CD14-positive monocyte (primary cell): ENCODE data around the gene DOCK1. TPM values are rescaled to one million over a fixed set of nuclear protein-coding genes. Genes with fewer than 3 reads are reported as not detected.

Experiments
- DNase-seq, 3 donors: peaks; one replicate each; pipeline ENCODE4 v3.0.0-alpha.2; 2011 to 2022
- H2AFZ ChIP-seq: 2 replicates; pipeline ENCODE4 v1.6.0; 2012; ENCODE audit warnings: mild to moderate bottlenecking, low read depth, low read length, inconsistent platforms; ENCODE audit not compliant: insufficient read depth, poor library complexity, severe bottlenecking
- H3K27ac ChIP-seq, 2 donors: 1 replicate in 1 of 2; 2 replicates in 1 of 2; pipeline ENCODE4 v1.5.1; 2012 to 2013; ENCODE audit warnings: low read length in 2 of 2, control low read depth in 1 of 2, inconsistent platforms in 1 of 2, low read depth in 1 of 2, mild to moderate bottlenecking in 1 of 2
- H3K27me3 ChIP-seq, 2 donors: one replicate each; pipeline versions ENCODE4 v1.6.0 to v1.6.1; 2011 to 2013; ENCODE audit warnings: low read length in 2 of 2; ENCODE audit not compliant: control insufficient read depth in 2 of 2, insufficient read depth in 2 of 2
- H3K36me3 ChIP-seq, 2 donors: replicated peaks in 1 of 2; 1 replicate in 1 of 2; 2 replicates in 1 of 2; pipeline versions ENCODE4 v1.5.1 to v1.6.1; 2012 to 2013; ENCODE audit warnings: low read length in 2 of 2, control low read depth in 1 of 2, inconsistent platforms in 1 of 2, mild to moderate bottlenecking in 1 of 2; ENCODE audit not compliant: insufficient read depth in 2 of 2, control insufficient read depth in 1 of 2
- H3K4me1 ChIP-seq, 2 donors: 1 replicate in 1 of 2; 2 replicates in 1 of 2; pipeline versions ENCODE4 v1.5.1 to v1.6.1; 2012 to 2013; ENCODE audit warnings: low read length in 2 of 2, control low read depth in 1 of 2, inconsistent platforms in 1 of 2, mild to moderate bottlenecking in 1 of 2, moderate library complexity in 1 of 2; ENCODE audit not compliant: insufficient read depth in 2 of 2, control insufficient read depth in 1 of 2
- H3K4me2 ChIP-seq: replicated peaks from 2 replicates; pipeline ENCODE3; 2012; ENCODE audit warnings: low read length, moderate library complexity, mild to moderate bottlenecking; ENCODE audit not compliant: poor library complexity, severe bottlenecking; ENCODE audit errors: extremely low read depth
- H3K4me3 ChIP-seq, 3 experiments: fragments of 200-600 bp in 1 of 3; sonication (generic) in 1 of 3; replicated peaks in 1 of 3; 1 replicate in 2 of 3; 2 replicates in 1 of 3; pipeline ENCODE4 v1.5.1; 2011 to 2013; ENCODE audit warnings: low read length in 3 of 3, mild to moderate bottlenecking in 3 of 3, control low read depth in 2 of 3, low read depth in 2 of 3, inconsistent platforms in 1 of 3, moderate library complexity in 1 of 3
- H3K79me2 ChIP-seq: 2 replicates; pipeline ENCODE4 v1.6.0; 2012; ENCODE audit warnings: mild to moderate bottlenecking, control low read depth, inconsistent platforms, low read length, moderate library complexity; ENCODE audit not compliant: insufficient read depth
- H3K9ac ChIP-seq: 2 replicates; pipeline ENCODE4 v1.6.0; 2017; ENCODE audit warnings: low read length, mild to moderate bottlenecking; ENCODE audit not compliant: insufficient read depth, poor library complexity, severe bottlenecking
- H3K9me3 ChIP-seq, 2 donors: replicated peaks in 1 of 2; 1 replicate in 1 of 2; 2 replicates in 1 of 2; pipeline versions ENCODE4 v1.5.1 to v1.6.1; 2012 to 2013; ENCODE audit warnings: low read length in 2 of 2, control low read depth in 1 of 2; ENCODE audit not compliant: control insufficient read depth in 1 of 2, insufficient read depth in 1 of 2
- H4K20me1 ChIP-seq: 2 replicates; pipeline ENCODE4 v1.6.0; 2012; ENCODE audit warnings: mild to moderate bottlenecking, low read length, control low read depth, moderate library complexity; ENCODE audit not compliant: insufficient read depth
- H3K27ac Mint-ChIP-seq, 7 donors: one replicate each; pipeline ENCODE4 v1.8.0; 2020; ENCODE audit warnings: mild to moderate bottlenecking in 7 of 7, mixed read lengths in 7 of 7, moderate library complexity in 6 of 7, inconsistent platforms in 2 of 7
- H3K27me3 Mint-ChIP-seq, 3 donors: one replicate each; pipeline ENCODE4 v1.8.0; 2021 to 2022; ENCODE audit warnings: low read depth in 3 of 3, mild to moderate bottlenecking in 3 of 3, mixed read lengths in 3 of 3, moderate library complexity in 3 of 3, inconsistent platforms in 1 of 3
- H3K36me3 Mint-ChIP-seq, 2 donors: one replicate each; pipeline ENCODE4 v1.8.0; 2020; ENCODE audit warnings: mixed read lengths in 2 of 2, inconsistent platforms in 1 of 2, mild to moderate bottlenecking in 1 of 2
- H3K4me1 Mint-ChIP-seq: one replicate; pipeline ENCODE4 v1.8.0; 2020; ENCODE audit warnings: mild to moderate bottlenecking, mixed read lengths
- H3K4me3 Mint-ChIP-seq, 2 donors: one replicate each; pipeline ENCODE4 v1.8.0; 2020; ENCODE audit warnings: mild to moderate bottlenecking in 2 of 2, mixed read lengths in 2 of 2, moderate library complexity in 1 of 2
- H3K9me3 Mint-ChIP-seq, 7 donors: one replicate each; pipeline ENCODE4 v1.8.0; 2020 to 2022; ENCODE audit warnings: mixed read lengths in 7 of 7, mild to moderate bottlenecking in 6 of 7, moderate library complexity in 6 of 7, inconsistent platforms in 2 of 7
- WGBS: methylation state at CpG from one replicate; pipeline ENCODE4 v1.1.5; 2013; ENCODE audit warnings: missing lambda C conversion rate; ENCODE audit not compliant: insufficient coverage; 5-methylcytosine and 5-hydroxymethylcytosine counted together
- intact Hi-C, 2 donors: fragments of 100-400 bp; cut with micrococcal nuclease; formaldehyde crosslinking; loops; one replicate each; pipeline versions ENCODE4 v1.15.0 to v1.15.1; 2023
- polyA plus RNA-seq, 3 donors: library from polyadenylated mRNA; depleted of rRNA in 1 of 3; unstranded in 2 of 3; stranded (reverse) in 1 of 3; fragments of 300-500 nt in 2 of 3; fragments of >200 nt in 1 of 3; fragmentation: Illumina TruSeq in 2 of 3; gene quantifications; 1 replicate in 2 of 3; 2 replicates in 1 of 3; pipeline ENCODE4 v1.2.3, GENCODE V29; 2012 to 2021
- TF ChIP-seq, protein P1 (sequence below): fragments of 200-600 bp; IDR thresholded peaks from one replicate; pipeline ENCODE4 v1.8.0; 2022; ENCODE audit warnings: antibody characterized with exemption, mild to moderate bottlenecking

DOCK1 gene
- polyA plus RNA-seq, 3 donors, result 0.31 to 0.35 TPM; not detected in 1

DNA sequence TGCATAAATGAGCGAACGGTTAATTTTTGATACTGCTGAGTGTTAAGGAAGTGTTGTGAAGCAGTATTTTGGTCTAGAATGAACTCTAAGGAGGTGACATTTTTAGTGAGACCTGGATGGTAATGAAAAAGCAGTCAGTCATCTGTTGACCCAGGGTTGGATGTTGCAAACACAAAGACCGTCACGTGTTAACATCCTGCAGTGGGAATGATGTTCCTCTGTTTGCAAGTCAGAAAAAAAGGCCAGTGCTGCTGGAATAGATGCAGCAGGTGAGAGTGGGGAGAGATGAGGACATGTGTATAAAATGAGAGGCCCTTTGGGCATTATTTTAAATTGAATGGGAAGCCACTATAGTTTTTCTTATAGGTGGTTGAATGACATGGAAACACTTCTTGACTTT lies 251.9 kb downstream of the DOCK1 start:
- H3K4me1 ChIP-seq, result no peaks in the 10 kb centered on the region
- H3K9ac ChIP-seq, result no peak overlapping the region
- H3K4me3 ChIP-seq, result no peak overlapping the region
- no peak overlapping the region for H3K4me3 Mint-ChIP-seq
- no peak overlapping the region for H2AFZ ChIP-seq
- no peaks in the 10 kb centered on the region for H4K20me1 ChIP-seq
- no peak overlapping the region for H3K27ac Mint-ChIP-seq
- no peaks in the 10 kb centered on the region for H3K9me3 ChIP-seq
- no peaks in the 10 kb centered on the region for H3K36me3 Mint-ChIP-seq
- H3K4me1 Mint-ChIP-seq, result no peaks in the 10 kb centered on the region
- H3K27me3 Mint-ChIP-seq, result peaks cover 0 to 2% (median 1%) of the 10 kb centered on the region in 3 donors
- 99% methylated on average over 4 of the region's 4 CpGs for WGBS
- no peak overlapping the region for H3K4me2 ChIP-seq
- no peaks in the 10 kb centered on the region for H3K79me2 ChIP-seq
- DNase-seq, result no peak
- no peaks in the 10 kb centered on the region for H3K36me3 ChIP-seq
- TF ChIP-seq, protein P1, sequence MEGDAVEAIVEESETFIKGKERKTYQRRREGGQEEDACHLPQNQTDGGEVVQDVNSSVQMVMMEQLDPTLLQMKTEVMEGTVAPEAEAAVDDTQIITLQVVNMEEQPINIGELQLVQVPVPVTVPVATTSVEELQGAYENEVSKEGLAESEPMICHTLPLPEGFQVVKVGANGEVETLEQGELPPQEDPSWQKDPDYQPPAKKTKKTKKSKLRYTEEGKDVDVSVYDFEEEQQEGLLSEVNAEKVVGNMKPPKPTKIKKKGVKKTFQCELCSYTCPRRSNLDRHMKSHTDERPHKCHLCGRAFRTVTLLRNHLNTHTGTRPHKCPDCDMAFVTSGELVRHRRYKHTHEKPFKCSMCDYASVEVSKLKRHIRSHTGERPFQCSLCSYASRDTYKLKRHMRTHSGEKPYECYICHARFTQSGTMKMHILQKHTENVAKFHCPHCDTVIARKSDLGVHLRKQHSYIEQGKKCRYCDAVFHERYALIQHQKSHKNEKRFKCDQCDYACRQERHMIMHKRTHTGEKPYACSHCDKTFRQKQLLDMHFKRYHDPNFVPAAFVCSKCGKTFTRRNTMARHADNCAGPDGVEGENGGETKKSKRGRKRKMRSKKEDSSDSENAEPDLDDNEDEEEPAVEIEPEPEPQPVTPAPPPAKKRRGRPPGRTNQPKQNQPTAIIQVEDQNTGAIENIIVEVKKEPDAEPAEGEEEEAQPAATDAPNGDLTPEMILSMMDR, result no peak
- H3K27me3 ChIP-seq, result no peaks in the 10 kb centered on the region
- no peaks in the 10 kb centered on the region for H3K9me3 Mint-ChIP-seq
- H3K27ac ChIP-seq, result no peak overlapping the region
- intact Hi-C loops, result no loop called here

DNA sequence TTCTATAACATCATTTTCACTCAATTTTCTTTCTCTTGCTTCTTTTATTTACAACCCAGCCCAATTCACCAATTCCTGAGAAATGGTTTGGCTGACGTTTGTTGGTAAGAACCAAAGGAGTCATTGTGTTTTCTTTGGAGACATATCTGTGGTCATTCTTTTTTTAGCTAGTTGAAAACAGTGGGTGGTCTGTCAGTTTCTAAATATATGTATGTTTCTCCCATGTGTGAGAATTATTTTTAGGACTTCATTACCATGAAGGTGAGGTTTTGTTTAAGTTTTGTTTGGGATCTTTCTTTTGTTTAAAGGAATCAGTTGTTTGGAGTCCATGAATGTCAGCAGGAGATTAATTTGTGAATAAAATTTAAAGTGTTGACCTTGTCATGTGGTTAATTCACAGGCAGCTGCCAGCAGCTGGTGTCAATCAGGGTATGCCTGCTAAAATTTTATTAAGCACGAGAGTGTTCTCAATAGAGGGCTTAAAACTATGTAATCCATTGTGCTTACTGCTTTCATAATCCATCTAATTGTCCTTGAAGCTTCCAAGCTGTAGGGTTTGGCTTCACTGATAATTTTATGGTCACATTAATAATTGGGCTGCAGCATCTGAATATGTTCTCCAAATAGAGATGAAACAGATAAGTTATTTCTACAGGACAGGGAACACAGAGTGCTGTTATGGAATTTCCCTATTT lies 252.4 kb downstream of the DOCK1 start:
- H3K36me3 ChIP-seq, result no peaks in the 10 kb centered on the region
- Mint-ChIP-seq H3K27ac (no peak overlapping the region), H3K4me3 (no peak overlapping the region), H3K27me3 (peaks cover 0 to 2% (median 1%) of the 10 kb centered on the region in 3 donors), H3K4me1 (no peaks in the 10 kb centered on the region), H3K9me3 (no peaks in the 10 kb centered on the region), H3K36me3 (no peaks in the 10 kb centered on the region)
- H3K79me2 ChIP-seq, result no peaks in the 10 kb centered on the region
- TF ChIP-seq, protein P1, result no peak
- no peak for DNase-seq
- no peaks in the 10 kb centered on the region for H4K20me1 ChIP-seq
- H3K27me3 ChIP-seq, result no peaks in the 10 kb centered on the region
- WGBS, result no CpG with 5 or more reads among the region's 2 CpGs
- H3K4me1 ChIP-seq, result no peaks in the 10 kb centered on the region
- intact Hi-C loops, result no loop called here
- no peaks in the 10 kb centered on the region for H3K9me3 ChIP-seq
- no peak overlapping the region for H3K9ac ChIP-seq
- H3K4me3 ChIP-seq, result no peak overlapping the region
- H3K4me2 ChIP-seq, result no peak overlapping the region
- no peak overlapping the region for H2AFZ ChIP-seq
- H3K27ac ChIP-seq, result no peak overlapping the region
